Measurements from ENCODE around the gene CYP19A1. TPM values are rescaled to one million over a fixed set of nuclear protein-coding genes. Genes with fewer than 3 reads are reported as not detected.

CYP19A1 gene
- total RNA-seq, 4 donors from 2014 or later: 0.38 TPM; not detected in 3

DNA sequence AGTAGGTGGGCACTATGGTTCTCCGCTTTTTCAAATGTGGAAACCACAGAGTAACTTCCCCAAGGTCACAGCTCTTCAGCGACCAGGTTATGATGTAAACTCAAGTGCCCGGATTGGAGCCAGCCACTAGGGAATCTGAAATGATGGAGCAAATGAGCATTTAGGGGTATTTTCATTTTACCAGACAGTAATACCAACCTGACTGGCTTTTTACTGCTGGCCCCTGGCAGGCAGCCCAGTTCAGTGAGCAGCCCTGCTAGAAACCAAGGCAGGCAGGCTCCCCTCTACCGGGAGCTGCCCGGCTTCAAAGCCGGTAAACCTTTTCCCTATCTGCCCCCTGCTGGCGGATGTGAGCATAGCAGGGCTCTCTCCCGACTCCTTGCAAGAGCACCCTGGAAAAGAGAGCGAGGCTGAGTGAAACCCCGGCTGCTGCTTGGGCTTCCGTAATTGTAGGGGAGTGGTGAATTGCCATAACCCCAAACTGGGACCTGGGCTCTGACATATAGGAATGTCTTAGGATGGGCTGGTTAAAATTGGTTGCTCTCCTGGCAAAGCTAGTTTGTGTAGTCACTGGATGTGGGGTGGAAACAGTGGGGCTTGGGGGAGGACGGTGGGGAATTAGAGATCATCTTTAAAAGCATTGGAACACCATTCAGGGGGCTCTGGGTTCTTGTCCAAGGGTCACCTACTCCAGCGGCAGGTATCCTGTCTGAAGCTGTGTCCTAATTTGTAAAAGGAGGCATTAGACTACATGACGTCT is 145.7 kb downstream of the CYP19A1 start:
- Histone ChIP-seq H3K4me3 (no peak overlapping the region), H3K27me3 (peaks cover 0 to 22% (median 0%) of the 10 kb centered on the region in 4 donors), H3K27ac (no peak overlapping the region), H3K9me3 (no peaks in the 10 kb centered on the region), H3K4me1 (peaks cover 0 to 32% (median 17%) of the 10 kb centered on the region in 3 donors), H3K36me3 (no peaks in the 10 kb centered on the region)
- intact Hi-C loops (cut with DNase I): no loop called here
- 49 to 68% methylated on average over 6 to 9 of the region's 14 CpGs for WGBS, 2 donors
- peak in 1 of 4 donors; percentile 24 for TF ChIP-seq POLR2A (IDR thresholded peaks at IDR 0.05)
- TF ChIP-seq, protein P1, sequence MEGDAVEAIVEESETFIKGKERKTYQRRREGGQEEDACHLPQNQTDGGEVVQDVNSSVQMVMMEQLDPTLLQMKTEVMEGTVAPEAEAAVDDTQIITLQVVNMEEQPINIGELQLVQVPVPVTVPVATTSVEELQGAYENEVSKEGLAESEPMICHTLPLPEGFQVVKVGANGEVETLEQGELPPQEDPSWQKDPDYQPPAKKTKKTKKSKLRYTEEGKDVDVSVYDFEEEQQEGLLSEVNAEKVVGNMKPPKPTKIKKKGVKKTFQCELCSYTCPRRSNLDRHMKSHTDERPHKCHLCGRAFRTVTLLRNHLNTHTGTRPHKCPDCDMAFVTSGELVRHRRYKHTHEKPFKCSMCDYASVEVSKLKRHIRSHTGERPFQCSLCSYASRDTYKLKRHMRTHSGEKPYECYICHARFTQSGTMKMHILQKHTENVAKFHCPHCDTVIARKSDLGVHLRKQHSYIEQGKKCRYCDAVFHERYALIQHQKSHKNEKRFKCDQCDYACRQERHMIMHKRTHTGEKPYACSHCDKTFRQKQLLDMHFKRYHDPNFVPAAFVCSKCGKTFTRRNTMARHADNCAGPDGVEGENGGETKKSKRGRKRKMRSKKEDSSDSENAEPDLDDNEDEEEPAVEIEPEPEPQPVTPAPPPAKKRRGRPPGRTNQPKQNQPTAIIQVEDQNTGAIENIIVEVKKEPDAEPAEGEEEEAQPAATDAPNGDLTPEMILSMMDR (IDR thresholded peaks at IDR 0.05): peak; percentile 85 to 90 (median 87)
- peak; percentile 28 for DNase-seq

DNA sequence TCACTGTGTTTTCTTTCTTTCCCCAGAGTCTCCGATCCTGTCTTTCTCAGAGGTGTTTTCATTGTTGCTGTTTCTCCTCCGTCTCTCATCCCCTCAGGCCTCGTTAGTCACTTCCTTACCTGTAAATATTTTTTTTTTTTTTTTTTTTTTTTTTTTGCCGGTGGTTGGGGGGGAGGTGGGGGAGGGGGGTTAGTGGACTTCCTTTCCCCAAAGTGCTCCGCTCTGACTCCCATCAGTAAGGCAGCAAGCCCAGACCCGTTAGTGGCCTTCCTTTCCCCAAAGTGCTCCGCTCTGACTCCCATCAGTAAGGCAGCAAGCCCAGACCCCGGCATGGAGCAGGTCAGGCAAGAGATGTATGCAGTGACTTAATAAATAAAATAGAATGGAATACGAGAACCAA is 146.6 kb downstream of the CYP19A1 start:
- Histone ChIP-seq H3K27ac (no peak overlapping the region), H3K4me1 (peaks cover 0 to 32% (median 17%) of the 10 kb centered on the region in 3 donors), H3K27me3 (peaks cover 0 to 22% (median 0%) of the 10 kb centered on the region in 4 donors), H3K4me3 (no peak overlapping the region), H3K36me3 (no peaks in the 10 kb centered on the region), H3K9me3 (no peaks in the 10 kb centered on the region)
- TF ChIP-seq POLR2A (IDR thresholded peaks at IDR 0.05): no peak
- TF ChIP-seq, protein P1 (IDR thresholded peaks at IDR 0.05): no peak
- no peak for DNase-seq
- 22 to 34% methylated on average over 5 to 8 of the region's 9 CpGs for WGBS, 2 donors
- intact Hi-C loops (cut with DNase I): no loop called here

- WGBS, 2 donors: 86 to 91% methylated on average over 7 of the region's 7 CpGs
- no peak for DNase-seq
- no peak overlapping the region for H3K4me3 ChIP-seq
Measured at GRCh38 chr15:51191072-51191670, 147.2 kb downstream of the CYP19A1 start.

GRCh38 chr15:51190424-51191068 is 147.8 kb downstream of the CYP19A1 start:
- Histone ChIP-seq H3K27ac (peak overlapping the region in 2 of 4 donors; percentile 6 to 21), H3K36me3 (no peaks in the 10 kb centered on the region), H3K27me3 (peaks cover 0 to 22% (median 0%) of the 10 kb centered on the region in 4 donors), H3K4me3 (no peak overlapping the region), H3K9me3 (no peaks in the 10 kb centered on the region), H3K4me1 (peaks cover 0 to 32% (median 17%) of the 10 kb centered on the region in 3 donors)
- intact Hi-C loops (cut with DNase I): no loop called here
- TF ChIP-seq, protein P1 (IDR thresholded peaks at IDR 0.05): no peak
- TF ChIP-seq POLR2A (IDR thresholded peaks at IDR 0.05): no peak
- WGBS, 2 donors: 65 to 73% methylated on average over 5 to 6 of the region's 8 CpGs
- DNase-seq: no peak

More at GRCh38 chr15:51191072-51191670, 147.2 kb downstream of the CYP19A1 start:
- intact Hi-C loops (cut with DNase I): no loop called here
- H3K27ac ChIP-seq: peak overlapping the region in 1 of 4 donors; percentile 10
- peaks cover 0 to 32% (median 17%) of the 10 kb centered on the region in 3 donors for H3K4me1 ChIP-seq
- no peaks in the 10 kb centered on the region for H3K9me3 ChIP-seq
- H3K36me3 ChIP-seq: no peaks in the 10 kb centered on the region
- TF ChIP-seq, protein P1 (IDR thresholded peaks at IDR 0.05): no peak
- no peak for TF ChIP-seq POLR2A (IDR thresholded peaks at IDR 0.05)
- peaks cover 0 to 22% (median 0%) of the 10 kb centered on the region in 4 donors for H3K27me3 ChIP-seq

Data from esophagus squamous epithelium (tissue), 5 donors.